Measurements from ENCODE around the gene PLEKHA7.

Gene PLEKHA7

DNA sequence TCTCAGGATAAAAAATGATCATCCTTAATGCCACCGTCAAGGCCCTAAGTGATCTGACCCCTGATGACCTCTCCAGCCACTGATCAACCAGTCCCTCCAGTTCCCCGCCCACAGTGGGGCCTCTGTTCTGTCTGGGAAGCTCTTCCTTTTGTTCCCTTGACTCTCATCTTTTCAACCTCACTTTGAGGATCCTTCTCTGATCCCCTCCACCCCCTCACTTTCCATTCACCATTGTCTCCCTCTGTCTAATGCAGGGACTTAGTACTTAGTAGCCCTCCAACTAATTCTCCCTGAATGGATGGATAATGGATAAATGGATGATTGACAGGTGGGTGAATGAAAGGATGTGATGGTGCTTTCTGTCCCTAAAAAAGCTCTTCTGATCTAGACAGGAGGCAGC lies 230.1 kb downstream of the PLEKHA7 start:
- Histone ChIP-seq H2AK5ac (ENCODE audit: low read length) (no peak overlapping the region), H3K4me1 (ENCODE audit: control insufficient read depth, low read depth, low read length) (no peaks in the 10 kb centered on the region), H3K56ac (ENCODE audit: low read length) (no peak overlapping the region), H3K4me3 (ENCODE audit: low read length) (no peak overlapping the region), H3K4ac (ENCODE audit: low read depth, low read length) (no peak overlapping the region), H2BK15ac (replicated peaks; ENCODE audit: low read depth) (no peak overlapping the region), H3K4me2 (ENCODE audit: low read length) (no peak overlapping the region), H2BK5ac (ENCODE audit: low read length) (no peak overlapping the region), H2BK120ac (ENCODE audit: low read depth, low read length) (no peak overlapping the region), H4K8ac (ENCODE audit: low read depth, low read length) (no peak overlapping the region), H3K79me1 (ENCODE audit: low read length) (no peaks in the 10 kb centered on the region), H3K79me2 (ENCODE audit: control insufficient read depth, insufficient read depth, low read length) (no peaks in the 10 kb centered on the region), H3K27ac (ENCODE audit: low read depth, low read length) (no peak overlapping the region), H3K23ac (ENCODE audit: low read length) (no peak overlapping the region), H3K9ac (ENCODE audit: low read length) (no peak overlapping the region), H3K36me3 (ENCODE audit: control insufficient read depth, insufficient read depth, low read length) (no peaks in the 10 kb centered on the region), H3K18ac (ENCODE audit: low read length) (no peak overlapping the region), H3K27me3 (ENCODE audit: insufficient read depth, low read length, poor library complexity) (no peaks in the 10 kb centered on the region), H4K5ac (ENCODE audit: low read length) (no peak overlapping the region)
- no CpG with 5 or more reads among the region's 2 CpGs for WGBS (ENCODE audit: extremely low coverage, insufficient coverage, low lambda C conversion rate)
- no peak for DNase-seq

GRCh38 chr11:16783321-16783801 lies 230.9 kb downstream of the PLEKHA7 start:
- Histone ChIP-seq H4K8ac (ENCODE audit: low read depth, low read length) (no peak overlapping the region), H2BK5ac (ENCODE audit: low read length) (no peak overlapping the region), H2AK5ac (ENCODE audit: low read length) (no peak overlapping the region), H3K4me3 (ENCODE audit: low read length) (no peak overlapping the region), H2BK15ac (replicated peaks; ENCODE audit: low read depth) (no peak overlapping the region), H3K9ac (ENCODE audit: low read length) (no peak overlapping the region), H3K4me2 (ENCODE audit: low read length) (no peak overlapping the region), H4K5ac (ENCODE audit: low read length) (no peak overlapping the region), H3K18ac (ENCODE audit: low read length) (no peak overlapping the region), H3K4ac (ENCODE audit: low read depth, low read length) (no peak overlapping the region), H3K56ac (ENCODE audit: low read length) (no peak overlapping the region), H3K79me1 (ENCODE audit: low read length) (no peaks in the 10 kb centered on the region), H3K27ac (ENCODE audit: low read depth, low read length) (no peak overlapping the region), H2BK120ac (ENCODE audit: low read depth, low read length) (no peak overlapping the region), H3K79me2 (ENCODE audit: control insufficient read depth, insufficient read depth, low read length) (no peaks in the 10 kb centered on the region), H3K36me3 (ENCODE audit: control insufficient read depth, insufficient read depth, low read length) (no peaks in the 10 kb centered on the region), H3K27me3 (ENCODE audit: insufficient read depth, low read length, poor library complexity) (no peaks in the 10 kb centered on the region), H3K23ac (ENCODE audit: low read length) (no peak overlapping the region), H3K4me1 (ENCODE audit: control insufficient read depth, low read depth, low read length) (no peaks in the 10 kb centered on the region)
- no peak for DNase-seq
- no CpG with 5 or more reads among the region's 22 CpGs for WGBS (ENCODE audit: extremely low coverage, insufficient coverage, low lambda C conversion rate)

DNA sequence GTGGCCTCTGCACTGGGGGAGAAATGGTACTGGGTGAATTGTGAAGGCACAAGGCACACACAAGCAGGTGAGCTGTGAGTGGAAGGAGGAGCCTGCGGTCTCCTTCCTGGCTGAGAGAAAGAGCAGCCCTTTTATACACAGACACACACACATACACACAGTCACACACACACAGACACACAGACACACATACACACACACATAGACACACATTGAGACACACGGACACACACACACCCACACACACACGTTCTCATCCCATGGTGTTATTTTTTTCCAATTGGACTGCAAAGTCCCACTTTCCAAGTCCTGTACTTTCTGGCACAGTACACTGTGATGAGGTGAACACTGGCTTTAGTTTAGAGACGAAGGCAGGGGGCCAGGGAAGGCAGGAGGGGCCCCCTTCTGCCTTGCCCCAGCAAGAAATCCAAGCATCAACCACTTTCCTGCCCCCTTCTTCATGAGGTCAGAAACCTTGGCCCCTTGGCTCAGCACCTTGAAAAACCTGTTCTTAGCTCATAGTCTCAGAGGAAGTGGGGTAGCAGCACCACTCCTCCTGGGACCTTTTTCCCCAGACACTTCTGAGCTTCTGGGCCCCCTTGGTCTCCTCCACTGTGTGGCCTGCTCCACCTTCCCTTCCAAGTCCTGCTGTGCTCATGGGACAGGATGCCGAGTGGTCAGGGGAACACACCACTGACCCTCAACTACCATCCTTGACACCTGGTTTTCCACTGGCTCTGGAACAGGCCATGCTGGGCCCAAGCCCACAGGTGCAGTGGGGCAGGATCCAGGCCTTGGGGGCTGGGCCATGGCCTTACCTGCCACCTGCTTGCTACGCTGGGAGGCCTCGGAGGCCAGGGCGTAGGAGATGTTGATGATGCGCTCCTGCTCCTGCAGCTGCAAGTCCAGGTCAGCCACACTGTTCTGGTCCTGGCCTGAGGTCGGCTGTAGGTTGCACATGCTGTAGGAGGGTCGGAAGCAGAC lies 232.0 kb downstream of the PLEKHA7 start:
- no peaks in the 10 kb centered on the region for H3K36me3 ChIP-seq (ENCODE audit: control insufficient read depth, insufficient read depth, low read length)
- H3K4me2 ChIP-seq (ENCODE audit: low read length): no peak overlapping the region
- no peak overlapping the region for H3K4ac ChIP-seq (ENCODE audit: low read depth, low read length)
- H3K4me1 ChIP-seq (ENCODE audit: control insufficient read depth, low read depth, low read length): no peaks in the 10 kb centered on the region
- no peak for DNase-seq
- H3K79me2 ChIP-seq (ENCODE audit: control insufficient read depth, insufficient read depth, low read length): no peaks in the 10 kb centered on the region
- H3K23ac ChIP-seq (ENCODE audit: low read length): no peak overlapping the region
- no peak overlapping the region for H3K56ac ChIP-seq (ENCODE audit: low read length)
- H3K18ac ChIP-seq (ENCODE audit: low read length): no peak overlapping the region
- H4K8ac ChIP-seq (ENCODE audit: low read depth, low read length): no peak overlapping the region
- no peak overlapping the region for H3K4me3 ChIP-seq (ENCODE audit: low read length)
- H2BK120ac ChIP-seq (ENCODE audit: low read depth, low read length): no peak overlapping the region
- H2AK5ac ChIP-seq (ENCODE audit: low read length): no peak overlapping the region
- H3K27me3 ChIP-seq (ENCODE audit: insufficient read depth, low read length, poor library complexity): no peaks in the 10 kb centered on the region
- no peak overlapping the region for H3K9ac ChIP-seq (ENCODE audit: low read length)
- H3K27ac ChIP-seq (ENCODE audit: low read depth, low read length): no peak overlapping the region
- no CpG with 5 or more reads among the region's 11 CpGs for WGBS (ENCODE audit: extremely low coverage, insufficient coverage, low lambda C conversion rate)
- H2BK5ac ChIP-seq (ENCODE audit: low read length): no peak overlapping the region
- H4K5ac ChIP-seq (ENCODE audit: low read length): no peak overlapping the region
- no peak overlapping the region for H2BK15ac ChIP-seq (replicated peaks; ENCODE audit: low read depth)
- H3K79me1 ChIP-seq (ENCODE audit: low read length): no peaks in the 10 kb centered on the region

GRCh38 chr11:16780698-16781550 lies 233.3 kb downstream of the PLEKHA7 start:
- H3K23ac ChIP-seq (ENCODE audit: low read length): no peak overlapping the region
- DNase-seq: no peak
- no CpG with 5 or more reads among the region's 19 CpGs for WGBS (ENCODE audit: extremely low coverage, insufficient coverage, low lambda C conversion rate)
- no peak overlapping the region for H3K18ac ChIP-seq (ENCODE audit: low read length)
- H2BK120ac ChIP-seq (ENCODE audit: low read depth, low read length): no peak overlapping the region
- no peak overlapping the region for H3K4me2 ChIP-seq (ENCODE audit: low read length)
- H3K27ac ChIP-seq (ENCODE audit: low read depth, low read length): no peak overlapping the region
- no peak overlapping the region for H3K9ac ChIP-seq (ENCODE audit: low read length)
- no peaks in the 10 kb centered on the region for H3K79me1 ChIP-seq (ENCODE audit: low read length)
- no peak overlapping the region for H2BK5ac ChIP-seq (ENCODE audit: low read length)
- H2AK5ac ChIP-seq (ENCODE audit: low read length): no peak overlapping the region
- H3K4ac ChIP-seq (ENCODE audit: low read depth, low read length): no peak overlapping the region
- no peaks in the 10 kb centered on the region for H3K79me2 ChIP-seq (ENCODE audit: control insufficient read depth, insufficient read depth, low read length)
- H3K56ac ChIP-seq (ENCODE audit: low read length): no peak overlapping the region
- no peak overlapping the region for H4K5ac ChIP-seq (ENCODE audit: low read length)
- no peaks in the 10 kb centered on the region for H3K36me3 ChIP-seq (ENCODE audit: control insufficient read depth, insufficient read depth, low read length)
- H3K4me3 ChIP-seq (ENCODE audit: low read length): no peak overlapping the region
- H3K27me3 ChIP-seq (ENCODE audit: insufficient read depth, low read length, poor library complexity): no peaks in the 10 kb centered on the region
- no peak overlapping the region for H2BK15ac ChIP-seq (replicated peaks; ENCODE audit: low read depth)
- no peak overlapping the region for H4K8ac ChIP-seq (ENCODE audit: low read depth, low read length)
- no peaks in the 10 kb centered on the region for H3K4me1 ChIP-seq (ENCODE audit: control insufficient read depth, low read depth, low read length)

- no peak overlapping the region for H3K56ac ChIP-seq (ENCODE audit: low read length)
Measured at GRCh38 chr11:16780146-16780545, 234.1 kb downstream of the PLEKHA7 start.

More at GRCh38 chr11:16780146-16780545, 234.1 kb downstream of the PLEKHA7 start:
- Histone ChIP-seq H3K27ac (ENCODE audit: low read depth, low read length) (no peak overlapping the region), H3K23ac (ENCODE audit: low read length) (no peak overlapping the region), H3K4ac (ENCODE audit: low read depth, low read length) (no peak overlapping the region), H2BK120ac (ENCODE audit: low read depth, low read length) (no peak overlapping the region), H4K8ac (ENCODE audit: low read depth, low read length) (no peak overlapping the region), H4K5ac (ENCODE audit: low read length) (no peak overlapping the region), H3K36me3 (ENCODE audit: control insufficient read depth, insufficient read depth, low read length) (no peaks in the 10 kb centered on the region), H3K18ac (ENCODE audit: low read length) (no peak overlapping the region), H3K27me3 (ENCODE audit: insufficient read depth, low read length, poor library complexity) (no peaks in the 10 kb centered on the region), H3K9ac (ENCODE audit: low read length) (no peak overlapping the region), H3K79me2 (ENCODE audit: control insufficient read depth, insufficient read depth, low read length) (no peaks in the 10 kb centered on the region), H3K4me1 (ENCODE audit: control insufficient read depth, low read depth, low read length) (no peaks in the 10 kb centered on the region), H3K79me1 (ENCODE audit: low read length) (no peaks in the 10 kb centered on the region), H3K4me3 (ENCODE audit: low read length) (no peak overlapping the region), H2BK5ac (ENCODE audit: low read length) (no peak overlapping the region), H3K4me2 (ENCODE audit: low read length) (no peak overlapping the region), H2BK15ac (replicated peaks; ENCODE audit: low read depth) (no peak overlapping the region), H2AK5ac (ENCODE audit: low read length) (no peak overlapping the region)
- DNase-seq: no peak
- WGBS (ENCODE audit: extremely low coverage, insufficient coverage, low lambda C conversion rate): no CpG with 5 or more reads among the region's 2 CpGs
